Activated naive CD4-positive, alpha-beta T cell treated with Interleukin-2 at 50 U/mL for 16 hours (primary cell): ENCODE measurements around the gene MED25.

Experiments used
- DNase-seq: peaks from one replicate; pipeline ENCODE4 v3.0.0-alpha.2; 2020

MED25 gene

DNA sequence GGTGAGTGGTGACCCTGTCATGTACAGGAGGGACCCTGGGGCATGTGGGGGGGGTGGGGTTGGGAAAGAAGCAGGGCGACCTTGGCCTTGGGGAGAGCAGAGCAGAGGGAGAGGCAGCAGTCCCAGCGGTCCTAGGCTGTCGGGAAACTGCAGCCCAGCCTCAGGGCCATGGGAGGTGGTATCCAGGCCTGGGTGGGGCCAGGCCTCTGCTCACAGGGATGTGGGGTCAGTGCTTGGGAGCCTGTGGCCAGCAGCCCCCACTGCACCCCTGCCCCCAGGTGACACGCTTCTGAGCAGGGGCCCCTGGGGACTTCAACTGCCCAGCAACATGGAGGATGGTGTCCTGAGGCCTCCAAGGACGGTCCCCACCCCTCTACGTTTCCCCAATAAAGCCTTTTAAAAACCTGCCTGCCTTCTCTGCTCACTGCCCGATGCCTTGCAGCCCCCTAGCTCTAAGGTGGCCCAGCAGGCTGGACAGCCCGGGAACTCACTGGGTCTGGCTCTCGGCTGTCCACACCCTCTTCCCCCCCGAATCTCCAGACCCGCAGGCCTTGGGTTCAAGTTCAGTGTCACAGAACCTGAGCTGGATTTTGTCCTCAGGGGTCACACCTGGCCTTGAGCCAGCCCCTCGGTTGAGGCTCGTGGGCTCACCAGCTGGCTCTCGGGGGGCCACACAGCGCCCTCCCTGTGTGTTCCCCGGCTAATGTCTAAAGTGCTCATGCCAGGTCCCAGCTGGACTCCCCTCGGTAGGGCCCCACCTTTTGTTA is 42.4 kb downstream of the MED25 start:
- no peak for DNase-seq

- DNase-seq, result no peak
Observed at GRCh38 chr19:49861107-49861506, 43.0 kb downstream of the MED25 start.

GRCh38 chr19:49861541-49862378 is 43.7 kb downstream of the MED25 start:
- DNase-seq, result no peak

DNA sequence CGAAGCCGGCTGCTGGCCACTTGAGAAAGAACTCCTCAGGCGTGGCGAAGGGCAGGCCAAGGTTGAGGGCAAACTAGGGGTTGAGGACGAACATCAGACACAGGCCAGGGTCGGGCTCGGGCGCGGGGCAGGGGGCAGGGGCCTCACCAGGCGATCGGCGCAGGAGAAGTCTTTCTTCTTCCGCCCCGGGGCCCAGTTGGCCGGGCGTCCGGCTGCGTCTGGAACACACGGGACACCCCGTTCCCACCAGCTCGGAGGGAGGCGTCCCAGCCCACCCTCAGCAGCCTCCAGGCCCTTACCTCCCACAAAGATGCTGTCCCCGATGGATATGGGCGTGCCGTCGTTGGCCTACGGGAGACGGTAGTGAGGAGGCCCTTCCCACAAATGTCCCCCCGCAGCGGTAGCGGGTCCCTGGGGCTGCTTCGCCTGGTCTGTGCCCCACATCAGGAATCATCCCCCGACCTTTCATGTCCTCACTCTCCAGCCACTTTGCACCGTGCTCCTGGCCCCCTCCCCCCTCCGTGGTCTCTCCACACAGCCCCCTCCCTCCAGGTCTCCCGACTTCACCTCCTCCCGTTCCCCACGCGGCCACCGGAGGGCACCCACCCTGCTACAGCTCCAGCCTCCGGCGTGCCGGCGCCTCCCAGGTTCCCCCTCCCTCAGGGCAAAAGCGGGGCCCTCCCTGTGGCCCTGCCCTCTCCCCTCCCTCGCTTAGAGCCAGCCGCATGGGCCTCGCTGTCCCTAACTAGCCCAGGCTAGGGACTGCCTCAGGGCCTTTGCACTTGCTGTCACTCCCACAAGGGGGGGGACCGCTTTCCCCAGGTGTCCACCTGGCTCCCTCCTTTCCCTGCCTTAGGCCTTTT is 44.5 kb downstream of the MED25 start:
- DNase-seq, result no peak

GRCh38 chr19:49863254-49863934 is 45.3 kb downstream of the MED25 start:
- no peak for DNase-seq

DNA sequence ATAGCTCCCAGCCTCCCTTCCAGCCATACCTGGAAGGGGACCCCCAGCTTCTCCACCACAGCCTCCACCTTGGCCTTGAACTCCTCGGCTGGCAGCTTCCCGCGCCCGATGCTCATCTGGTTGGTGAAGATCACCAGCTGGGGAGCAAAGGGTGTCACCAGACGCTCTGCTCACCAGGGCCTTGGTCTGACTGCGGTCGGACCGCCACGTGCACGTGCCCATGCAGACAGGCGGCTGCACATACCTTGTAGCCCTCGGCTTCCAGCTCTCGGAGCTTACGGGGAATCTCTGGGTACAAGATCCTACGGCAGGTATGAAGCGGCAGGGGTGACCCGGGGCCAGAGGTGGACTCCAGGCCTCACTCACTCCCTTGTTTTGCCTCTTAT is 45.8 kb downstream of the MED25 start:
- DNase-seq, result no peak

GRCh38 chr19:49864890-49865289 is 46.8 kb downstream of the MED25 start:
- no peak for DNase-seq

GRCh38 chr19:49866933-49867782 is 49.1 kb downstream of the MED25 start, which contains the start of gene PNKP:
TSS of gene PNKP (minus strand) at chr19:49867576. CDS start at chr19:49867204, 372 bp downstream.
- peak; percentile 87 for DNase-seq

DNA sequence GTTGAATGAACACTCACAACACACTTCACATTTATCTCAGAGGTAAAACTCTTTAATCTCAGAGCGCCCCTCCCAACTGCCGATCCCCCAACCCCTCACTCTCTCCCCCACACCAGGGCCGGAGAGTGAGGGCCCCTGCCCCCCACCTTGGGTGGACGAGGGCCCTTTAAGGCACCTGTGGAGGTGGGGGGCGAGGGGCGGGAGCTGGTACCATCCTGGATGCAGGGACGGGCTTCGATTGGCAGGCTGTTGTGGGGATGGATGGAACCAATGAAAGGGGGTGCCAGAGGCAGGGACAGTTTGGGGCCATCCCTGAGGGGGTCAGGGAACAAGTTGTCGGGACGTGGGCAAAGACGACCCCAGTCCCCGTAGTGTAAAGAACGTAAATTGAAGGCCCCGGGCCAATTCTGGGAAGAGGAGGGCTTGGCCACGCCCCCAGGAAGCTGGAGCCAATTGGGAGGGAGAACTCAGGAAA is 51.0 kb downstream of the MED25 start:
- no peak for DNase-seq

DNA sequence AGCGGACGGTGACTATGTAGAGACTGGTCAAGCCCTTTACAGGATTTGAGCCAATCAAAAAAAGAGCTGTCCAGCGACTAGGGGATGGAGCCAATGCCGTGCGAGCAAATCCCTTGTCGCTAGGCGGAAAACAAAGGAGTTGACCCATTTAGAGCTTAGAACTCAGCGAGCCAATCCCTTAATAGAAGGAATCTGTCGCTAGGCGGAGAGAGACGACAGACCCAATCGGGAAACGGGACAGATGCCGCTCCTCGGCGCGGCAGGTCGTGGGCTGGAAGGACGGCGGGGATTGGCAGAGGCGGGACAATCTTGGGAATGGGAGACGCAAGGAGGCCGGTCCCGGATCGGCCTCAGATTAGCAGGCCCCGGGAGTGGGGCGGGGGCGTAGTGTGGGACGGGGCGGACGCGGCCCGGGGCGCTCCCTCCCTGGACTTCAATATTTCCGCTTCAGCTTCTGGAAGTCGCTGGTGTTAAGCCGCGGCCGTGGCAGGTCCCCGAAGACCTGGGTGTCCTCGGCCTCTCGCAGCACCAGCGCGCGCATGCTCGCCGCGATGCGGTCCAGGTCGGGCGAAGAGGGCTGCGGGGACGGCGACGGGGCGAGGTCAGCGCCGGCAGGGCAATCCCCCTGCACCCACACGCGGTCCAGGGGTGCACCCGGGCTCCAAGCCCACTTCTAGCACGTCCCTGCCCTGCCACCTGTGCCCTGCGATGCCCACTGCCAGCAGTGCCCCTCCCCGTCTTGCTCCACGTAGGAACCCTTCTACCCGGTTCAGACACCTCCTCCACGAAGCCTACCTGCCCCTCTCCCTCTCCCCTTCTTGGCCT is 51.6 kb downstream of the MED25 start:
- peak; percentile 91 for DNase-seq

GRCh38 chr19:49870309-49870901 is 52.3 kb downstream of the MED25 start:
- no peak for DNase-seq

GRCh38 chr19:49871349-49871985 is 53.4 kb downstream of the MED25 start:
- DNase-seq, result no peak

- no peak for DNase-seq
Observed at GRCh38 chr19:49872245-49873128, 54.4 kb downstream of the MED25 start.

- DNase-seq, result no peak
Observed at GRCh38 chr19:49873129-49873521, 55.0 kb downstream of the MED25 start.

GRCh38 chr19:49873834-49874233 is 55.7 kb downstream of the MED25 start:
- DNase-seq, result no peak

DNA sequence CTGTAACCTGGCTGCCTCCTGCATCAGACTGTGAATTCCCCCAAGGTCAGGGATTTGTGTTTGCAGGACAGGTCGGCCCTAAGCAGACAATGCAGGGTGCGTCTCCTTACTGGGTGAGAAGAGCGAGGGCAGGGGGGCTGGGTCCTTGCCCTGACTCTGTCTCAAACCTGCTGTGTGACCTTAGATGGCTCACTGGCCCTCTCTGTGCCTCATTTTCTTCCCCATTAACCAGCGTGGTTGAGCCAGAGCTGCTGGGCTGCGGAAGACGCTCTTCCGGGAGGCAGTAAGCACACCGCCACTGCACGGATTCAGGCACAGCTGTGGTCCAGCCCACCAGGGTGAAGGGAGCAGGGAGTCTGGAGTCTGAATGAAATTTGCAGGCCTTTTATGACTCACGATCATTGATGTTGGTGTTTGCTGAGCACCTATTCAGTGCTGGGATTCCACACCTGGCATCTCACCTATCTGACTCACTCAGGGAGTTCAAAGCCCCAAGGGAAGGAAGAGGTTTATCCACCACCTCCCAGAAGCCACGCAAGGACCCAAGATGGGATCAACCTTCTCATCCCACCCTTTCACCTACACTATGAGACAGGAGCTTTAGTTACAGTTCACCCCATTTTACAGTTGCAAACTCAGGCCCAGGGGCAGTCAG is 56.5 kb downstream of the MED25 start:
- no peak for DNase-seq

- DNase-seq, result no peak
Observed at GRCh38 chr19:49875177-49875576, 57.1 kb downstream of the MED25 start.

- DNase-seq, result peak; percentile 65
Observed at GRCh38 chr19:49875857-49876421, 57.9 kb downstream of the MED25 start.
